ENCODE data around the gene USP49. TPM values are rescaled to one million over a fixed set of nuclear protein-coding genes. Genes with fewer than 3 reads are reported as not detected.

Gene USP49
- total and polyA plus RNA-seq, 2 of the 4 experiments (the other 2 are of a cell fraction): 1.4 to 2.1 TPM

DNA sequence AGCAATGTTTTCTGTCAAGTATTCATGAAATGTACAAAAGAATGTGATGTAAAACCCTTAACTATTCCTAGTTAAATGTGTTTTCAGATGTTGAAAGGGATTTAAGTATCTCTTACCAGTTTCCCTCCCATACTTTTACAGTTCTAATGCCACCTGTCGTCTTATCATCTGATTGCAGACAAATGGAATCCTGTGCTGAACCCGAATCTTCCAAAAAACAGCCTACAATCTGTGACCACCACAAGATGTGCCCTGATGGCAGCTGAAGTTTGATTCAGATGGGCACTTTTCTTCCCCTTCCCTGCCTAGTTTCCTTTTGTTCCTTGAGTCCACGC is 105.8 kb downstream of the USP49 start:
- WGBS, 2 experiments (ENCODE audit: extremely low coverage in 2 of 2, insufficient read length in 1 of 2): 83% methylated on average over 1 of the region's 3 CpGs; no CpG with 5 or more reads in 1 of the 2 experiments
- no peak overlapping the region for H3K4ac ChIP-seq (ENCODE audit: low read depth, low read length)
- ATAC-seq (ENCODE audit: low read depth) (no peak), DNase-seq (no peak)
- H4K5ac ChIP-seq (ENCODE audit: low read depth, low read length): no peak overlapping the region
- H2AK9ac ChIP-seq (replicated peaks; ENCODE audit: low read depth, low read length, poor library complexity): no peak overlapping the region
- TF ChIP-seq RFX5 (IDR thresholded peaks at IDR 0.05; ENCODE audit: low read depth, low read length): no peak
- TF ChIP-seq RAD21 (IDR thresholded peaks at IDR 0.05; ENCODE audit: low read length): no peak
- TF ChIP-seq, protein P1, sequence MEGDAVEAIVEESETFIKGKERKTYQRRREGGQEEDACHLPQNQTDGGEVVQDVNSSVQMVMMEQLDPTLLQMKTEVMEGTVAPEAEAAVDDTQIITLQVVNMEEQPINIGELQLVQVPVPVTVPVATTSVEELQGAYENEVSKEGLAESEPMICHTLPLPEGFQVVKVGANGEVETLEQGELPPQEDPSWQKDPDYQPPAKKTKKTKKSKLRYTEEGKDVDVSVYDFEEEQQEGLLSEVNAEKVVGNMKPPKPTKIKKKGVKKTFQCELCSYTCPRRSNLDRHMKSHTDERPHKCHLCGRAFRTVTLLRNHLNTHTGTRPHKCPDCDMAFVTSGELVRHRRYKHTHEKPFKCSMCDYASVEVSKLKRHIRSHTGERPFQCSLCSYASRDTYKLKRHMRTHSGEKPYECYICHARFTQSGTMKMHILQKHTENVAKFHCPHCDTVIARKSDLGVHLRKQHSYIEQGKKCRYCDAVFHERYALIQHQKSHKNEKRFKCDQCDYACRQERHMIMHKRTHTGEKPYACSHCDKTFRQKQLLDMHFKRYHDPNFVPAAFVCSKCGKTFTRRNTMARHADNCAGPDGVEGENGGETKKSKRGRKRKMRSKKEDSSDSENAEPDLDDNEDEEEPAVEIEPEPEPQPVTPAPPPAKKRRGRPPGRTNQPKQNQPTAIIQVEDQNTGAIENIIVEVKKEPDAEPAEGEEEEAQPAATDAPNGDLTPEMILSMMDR (conservative IDR thresholded peaks at IDR 0.05; ENCODE audit: low read depth, low read length): no peak
- no peak for TF ChIP-seq MAZ (IDR thresholded peaks at IDR 0.05; ENCODE audit: borderline replicate concordance, low read depth, low read length)
- H3K18ac ChIP-seq (ENCODE audit: low read depth, low read length): no peak overlapping the region
- H3K4me2 ChIP-seq (ENCODE audit: low read depth, low read length): no peak overlapping the region
- peaks cover 15% of the 10 kb centered on the region for H3K36me3 ChIP-seq (ENCODE audit: control insufficient read depth, insufficient read depth, low read length)
- no peak overlapping the region for H2BK5ac ChIP-seq (ENCODE audit: low read depth, low read length, poor library complexity, severe bottlenecking)
- H3K27me3 ChIP-seq (ENCODE audit: control insufficient read depth, insufficient read depth, low read length): no peaks in the 10 kb centered on the region
- no peak overlapping the region for H3K23ac ChIP-seq (ENCODE audit: low read depth, low read length)
- no peak overlapping the region for H3K56ac ChIP-seq (ENCODE audit: extremely low read depth, insufficient read depth, low read length)
- no TSS peak for BruUV-seq (replicated peaks)
- H2BK15ac ChIP-seq (ENCODE audit: low read depth, low read length): no peak overlapping the region
- H3K4me1 ChIP-seq (ENCODE audit: control insufficient read depth, insufficient read depth, low read length): peaks cover 7% of the 10 kb centered on the region
- H3K4me3 ChIP-seq (ENCODE audit: insufficient read depth, low read depth, low read length): no peak overlapping the region
- no peak overlapping the region for H4K8ac ChIP-seq (ENCODE audit: low read depth in 2 of 2, low read length in 2 of 2)
- H4K20me1 ChIP-seq (ENCODE audit: insufficient read depth, low read length): no peaks in the 10 kb centered on the region
- H3K79me1 ChIP-seq (ENCODE audit: low read depth in 1 of 2, low read length in 2 of 2): peaks cover 22 to 33% of the 10 kb centered on the region in 2 experiments
- no peak overlapping the region for H2BK120ac ChIP-seq (ENCODE audit: low read depth, low read length)
- in situ Hi-C loops (cut with MboI; ENCODE audit: low sequenced_read_pairs): loop anchor here (10.0 kb wide), 1 partner anchor 145 kb away; no protein-coding TSS in a partner anchor
- no peak overlapping the region for H3K14ac ChIP-seq (replicated peaks; ENCODE audit: low read depth, low read length)
- dilution Hi-C loops (cut with HindIII; ENCODE audit: low sequenced_read_pairs, unreplicated experiment): no loop called here
- H4K91ac ChIP-seq (ENCODE audit: insufficient read depth, low read depth, low read length): no peak overlapping the region
- ChIA-PET POLR2A (ENCODE audit: unreplicated experiment) (no interaction called here), CTCF (interaction anchor here (0.8 kb wide), 1 partner anchor 11 kb away, joined by 3 read pairs; no protein-coding TSS in a partner anchor)
- H2AFZ ChIP-seq (replicated peaks; ENCODE audit: low read length, poor library complexity): no peak overlapping the region
- H3K9me1 ChIP-seq (ENCODE audit: insufficient read depth, low read length): 0 out of 2 replicates have a peak, but pooled peaks cover 3% of the 10 kb centered on the region
- H3K9ac ChIP-seq (ENCODE audit: low read depth, low read length): no peak overlapping the region
- intact Hi-C loops (cut with micrococcal nuclease): loop anchor here (10.0 kb wide), 2 partner anchors 375 to 425 kb away; partner anchors contain the start of gene MRPS10
- no peak overlapping the region for H2BK20ac ChIP-seq (ENCODE audit: low read depth, low read length)
- no peaks in the 10 kb centered on the region for H3K9me3 ChIP-seq (ENCODE audit: control insufficient read depth, insufficient read depth, low read length)
- H2AK5ac ChIP-seq (ENCODE audit: low read depth, low read length): no peak overlapping the region
- H3K27ac ChIP-seq (ENCODE audit: insufficient read depth, low read length): no peak overlapping the region

Data from IMR-90 (cell line).